ENCODE data around the gene ZNF487. TPM values are rescaled to one million over a fixed set of nuclear protein-coding genes. Genes with fewer than 3 reads are reported as not detected.

Gene ZNF487
- total and polyA plus RNA-seq, 2 of the 13 experiments (the other 11 are each of a cell fraction or from before 2014, with no cell fraction given), result 7.4 to 8.8 TPM

DNA sequence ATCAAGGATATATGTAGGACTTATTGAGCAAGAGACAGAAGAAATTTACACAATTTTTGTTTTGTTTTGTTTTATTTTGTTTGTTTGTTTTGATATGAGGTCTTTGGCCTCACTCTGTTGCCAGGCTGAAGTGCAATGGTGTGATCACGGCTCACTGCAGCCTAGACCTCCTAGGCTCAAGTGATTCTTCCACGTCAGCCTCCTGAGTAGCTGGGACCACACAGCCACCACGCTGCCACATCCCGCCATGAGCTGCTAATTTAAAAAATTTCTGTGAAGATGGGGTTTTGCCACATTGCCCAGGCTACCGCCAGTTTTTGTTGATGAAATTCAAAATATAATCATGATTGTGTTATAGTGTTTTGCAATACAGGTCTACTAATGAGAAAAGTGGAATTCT is 54.9 kb downstream of the ZNF487 start (continued):
- TF ChIP-seq NCOA5 (CRISPR knock-in tag; IDR thresholded peaks at IDR 0.05), result no peak
- TF ChIP-seq SRSF4 (IDR thresholded peaks at IDR 0.05; ENCODE audit: low read depth, low read length, poor library complexity, severe bottlenecking), result no peak
- TF ChIP-seq KLF15 (CRISPR knock-in tag; IDR thresholded peaks at IDR 0.05; ENCODE audit: borderline replicate concordance), result no peak
- TF ChIP-seq, protein P1, sequence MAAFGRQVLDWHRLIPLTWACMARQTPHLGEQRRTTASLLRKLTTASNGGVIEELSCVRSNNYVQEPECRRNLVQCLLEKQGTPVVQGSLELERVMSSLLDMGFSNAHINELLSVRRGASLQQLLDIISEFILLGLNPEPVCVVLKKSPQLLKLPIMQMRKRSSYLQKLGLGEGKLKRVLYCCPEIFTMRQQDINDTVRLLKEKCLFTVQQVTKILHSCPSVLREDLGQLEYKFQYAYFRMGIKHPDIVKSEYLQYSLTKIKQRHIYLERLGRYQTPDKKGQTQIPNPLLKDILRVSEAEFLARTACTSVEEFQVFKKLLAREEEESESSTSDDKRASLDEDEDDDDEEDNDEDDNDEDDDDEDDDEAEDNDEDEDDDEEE (CRISPR knock-in tag; IDR thresholded peaks at IDR 0.05), result no peak
- TF ChIP-seq ZNF331 (CRISPR knock-in tag; IDR thresholded peaks at IDR 0.05), result no peak
- no peak for TF ChIP-seq LCORL (IDR thresholded peaks at IDR 0.05)
- no peak for TF ChIP-seq LCORL (CRISPR knock-in tag; IDR thresholded peaks at IDR 0.05)

DNA sequence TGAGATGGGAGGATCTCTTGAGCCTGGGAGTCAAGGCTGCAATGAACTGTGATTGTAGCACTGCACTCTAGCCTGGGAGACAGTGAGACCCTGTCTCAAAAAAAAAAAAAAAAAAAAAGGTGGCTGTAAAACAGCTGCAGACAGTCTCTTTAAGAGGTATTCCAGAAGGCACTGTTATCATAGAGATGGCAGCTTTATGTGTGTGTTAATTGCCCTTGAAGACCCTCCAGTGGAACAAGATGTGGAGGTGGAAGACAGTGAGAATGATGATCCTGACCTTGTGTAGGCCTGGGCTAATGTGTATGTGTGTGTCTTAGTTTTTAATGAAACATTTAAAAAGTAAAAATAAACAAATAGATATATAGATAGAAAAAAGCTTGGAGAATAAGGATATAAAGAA is 66.0 kb downstream of the ZNF487 start:
- TF ChIP-seq SOX5 (CRISPR knock-in tag; IDR thresholded peaks at IDR 0.05; ENCODE audit: borderline replicate concordance) (no peak), ZNF567 (CRISPR knock-in tag; IDR thresholded peaks at IDR 0.05; ENCODE audit: borderline replicate concordance) (no peak), RBM22 (optimal IDR thresholded peaks at IDR 0.05; ENCODE audit: low read length) (no peak), YEATS4 (CRISPR knock-in tag; IDR thresholded peaks at IDR 0.05; ENCODE audit: borderline replicate concordance) (no peak), ZFP36 (IDR thresholded peaks at IDR 0.05; ENCODE audit: borderline replicate concordance, low read depth, low read length, partially characterized antibody) (no peak), XRCC5 (optimal IDR thresholded peaks at IDR 0.05; ENCODE audit: low read length) (no peak), ZNF343 (CRISPR knock-in tag; IDR thresholded peaks at IDR 0.05) (no peak), FOXA1 (IDR thresholded peaks at IDR 0.05) (no peak), FOXA1 (CRISPR knock-in tag; IDR thresholded peaks at IDR 0.05) (no peak), ZC3H13 (CRISPR knock-in tag; IDR thresholded peaks at IDR 0.05) (no peak), DPF2 (CRISPR knock-in tag; IDR thresholded peaks at IDR 0.05; ENCODE audit: borderline replicate concordance, low read depth) (no peak), HCFC1 (IDR thresholded peaks at IDR 0.05; ENCODE audit: low read depth, low read length) (no peak), NFKBIZ (CRISPR knock-in tag; IDR thresholded peaks at IDR 0.05) (no peak), ZNF441 (CRISPR knock-in tag; IDR thresholded peaks at IDR 0.05; ENCODE audit: borderline replicate concordance) (no peak), E2F1 (CRISPR knock-in tag; IDR thresholded peaks at IDR 0.05) (no peak), ZNF510 (CRISPR knock-in tag; IDR thresholded peaks at IDR 0.05; ENCODE audit: low read depth) (no peak)
- TF ChIP-seq, protein P2, sequence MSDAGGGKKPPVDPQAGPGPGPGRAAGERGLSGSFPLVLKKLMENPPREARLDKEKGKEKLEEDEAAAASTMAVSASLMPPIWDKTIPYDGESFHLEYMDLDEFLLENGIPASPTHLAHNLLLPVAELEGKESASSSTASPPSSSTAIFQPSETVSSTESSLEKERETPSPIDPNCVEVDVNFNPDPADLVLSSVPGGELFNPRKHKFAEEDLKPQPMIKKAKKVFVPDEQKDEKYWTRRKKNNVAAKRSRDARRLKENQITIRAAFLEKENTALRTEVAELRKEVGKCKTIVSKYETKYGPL (CRISPR knock-in tag; IDR thresholded peaks at IDR 0.05), result no peak
- Histone ChIP-seq H3K79me2 (ENCODE audit: insufficient read depth, low read length) (no peaks in the 10 kb centered on the region), H3K27ac (ENCODE audit: extremely low read length, insufficient read depth, low read length) (no peak overlapping the region), H3K36me3 (replicated peaks in 1 of 2; ENCODE audit: control insufficient read depth in 1 of 2, insufficient read depth in 2 of 2, low read length in 2 of 2) (no peaks in the 10 kb centered on the region), H3K9me3 (ENCODE audit: low read length) (no peaks in the 10 kb centered on the region), H3K27me3 (ENCODE audit: control insufficient read depth in 1 of 2, insufficient read depth in 2 of 2, low read length in 2 of 2) (no peaks in the 10 kb centered on the region), H3K4me3 (replicated peaks in 1 of 3; ENCODE audit: insufficient read depth in 1 of 3, low read depth in 2 of 3, low read length in 3 of 3) (no peak overlapping the region), H2AFZ (ENCODE audit: low read length) (no peak overlapping the region), H3K4me2 (ENCODE audit: low read depth, low read length) (no peak overlapping the region), H3K4me1 (ENCODE audit: insufficient read depth, low read length) (no peaks in the 10 kb centered on the region), H4K20me1 (ENCODE audit: insufficient read depth, low read length) (no peaks in the 10 kb centered on the region), H3K9ac (ENCODE audit: insufficient read depth, low read depth, low read length) (no peak overlapping the region)
- FAIRE-seq (no peak), ATAC-seq (no peak), DNase-seq (ENCODE audit: low spot score) (no peak)
- no TSS peak for BruUV-seq (replicated peaks)
- in situ Hi-C loops (cut with HindIII; ENCODE audit: extremely low pct_ligation_motif_present, low pct_unique_long_range_greater_than_20kb), result no loop called here
- CTCF ChIA-PET (ENCODE audit: low intra/inter-chr PET ratio, low total read pairs), result no interaction called here
- intact Hi-C loops (cut with micrococcal nuclease; ENCODE audit: unreplicated experiment), result no loop called here
- POLR2A ChIA-PET, result no interaction called here

Measured in HepG2 (cell line).